ENCODE results near the gene SLC47A2. TPM values are rescaled to one million over a fixed set of nuclear protein-coding genes. Genes with fewer than 3 reads are reported as not detected.

The SLC47A2 gene
- total RNA-seq, 2 donors from 2014 or later = not detected

DNA sequence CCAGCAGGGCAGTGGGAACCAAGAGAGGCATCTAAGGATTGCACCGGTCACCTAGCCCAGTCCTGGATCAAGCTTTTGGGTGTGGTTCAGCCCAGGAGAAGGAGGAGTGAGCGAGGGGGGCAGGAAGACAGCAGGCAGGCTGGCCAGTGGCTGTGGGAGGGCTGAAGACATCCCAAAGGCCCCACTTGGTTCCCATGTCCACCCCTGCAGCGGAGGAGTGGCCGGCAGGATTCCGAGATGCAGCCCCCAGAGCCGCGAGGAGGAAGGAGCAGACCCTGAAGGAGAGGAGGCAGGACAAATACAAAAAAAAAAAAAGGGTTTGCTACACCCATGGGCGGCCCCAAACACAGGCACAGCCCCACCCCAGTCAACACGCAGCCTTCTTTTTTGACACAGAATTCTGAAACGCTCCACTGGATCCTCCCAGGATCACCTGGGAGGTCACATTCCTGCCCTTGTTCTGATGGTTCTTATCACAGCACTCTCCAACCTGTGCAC is 1.1 kb upstream of the SLC47A2 start:
- DNase-seq (ENCODE audit: low spot score) = no peak
- Histone ChIP-seq H3K27me3 (no peaks in the 10 kb centered on the region), H3K4me1 (peaks cover 0 to 10% of the 10 kb centered on the region in 2 donors), H3K9me3 (no peaks in the 10 kb centered on the region), H3K36me3 (no peaks in the 10 kb centered on the region), H3K27ac (no peak overlapping the region), H3K4me3 (no peak overlapping the region)
- no peak for TF ChIP-seq CTCF (IDR thresholded peaks at IDR 0.05)

- Histone ChIP-seq H3K9me3 (no peaks in the 10 kb centered on the region), H3K27ac (no peak overlapping the region), H3K4me3 (no peak overlapping the region), H3K4me1 (peaks cover 0 to 10% of the 10 kb centered on the region in 2 donors), H3K36me3 (no peaks in the 10 kb centered on the region), H3K27me3 (no peaks in the 10 kb centered on the region)
- no peak for DNase-seq (ENCODE audit: low spot score)
- no peak for TF ChIP-seq CTCF (IDR thresholded peaks at IDR 0.05)
These were observed 612 bp upstream of the SLC47A2 start for GRCh38 chr17:19717031-19717360.

GRCh38 chr17:19714542-19715411 is 1.6 kb downstream of the SLC47A2 start:
- no peaks in the 10 kb centered on the region for H3K27me3 ChIP-seq
- no peaks in the 10 kb centered on the region for H3K36me3 ChIP-seq
- no peak overlapping the region for H3K27ac ChIP-seq
- no peaks in the 10 kb centered on the region for H3K9me3 ChIP-seq
- H3K4me3 ChIP-seq = no peak overlapping the region
- TF ChIP-seq CTCF (IDR thresholded peaks at IDR 0.05) = no peak
- H3K4me1 ChIP-seq = no peaks in the 10 kb centered on the region
- no peak for DNase-seq (ENCODE audit: low spot score)

DNA sequence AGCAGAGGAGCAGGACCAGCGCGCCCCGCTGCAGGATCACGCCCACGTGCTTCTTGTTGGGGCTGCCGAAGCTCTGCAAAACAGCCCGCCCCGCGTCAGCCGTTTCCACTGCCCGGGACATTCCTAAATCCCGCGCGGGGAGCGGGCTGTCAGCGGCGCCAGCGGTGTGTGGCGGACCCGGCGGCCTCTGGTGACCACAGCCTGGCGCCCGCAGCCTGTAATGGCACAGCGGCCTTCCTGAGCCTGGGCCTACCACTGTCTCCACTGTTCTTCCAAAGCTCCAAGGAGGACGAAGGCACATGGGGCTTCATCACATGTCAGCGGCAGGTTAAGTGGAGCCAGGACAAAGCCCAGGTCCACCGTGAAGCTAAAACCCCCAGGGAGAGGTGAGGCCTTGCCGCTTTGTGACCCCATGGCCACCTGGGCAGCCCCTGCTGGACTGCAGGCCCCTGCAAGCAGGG is 2.5 kb downstream of the SLC47A2 start:
- H3K4me1 ChIP-seq = no peaks in the 10 kb centered on the region
- H3K36me3 ChIP-seq = no peaks in the 10 kb centered on the region
- H3K27me3 ChIP-seq = no peaks in the 10 kb centered on the region
- no peak for DNase-seq (ENCODE audit: low spot score)
- no peaks in the 10 kb centered on the region for H3K9me3 ChIP-seq
- no peak overlapping the region for H3K27ac ChIP-seq
- H3K4me3 ChIP-seq = no peak overlapping the region
- TF ChIP-seq CTCF (IDR thresholded peaks at IDR 0.05) = no peak

GRCh38 chr17:19713462-19713861 is 2.9 kb downstream of the SLC47A2 start:
- no peak overlapping the region for H3K27ac ChIP-seq
- no peaks in the 10 kb centered on the region for H3K9me3 ChIP-seq
- no peaks in the 10 kb centered on the region for H3K27me3 ChIP-seq
- H3K4me1 ChIP-seq = no peaks in the 10 kb centered on the region
- H3K36me3 ChIP-seq = no peaks in the 10 kb centered on the region
- TF ChIP-seq CTCF (IDR thresholded peaks at IDR 0.05) = no peak
- DNase-seq (ENCODE audit: low spot score) = no peak
- no peak overlapping the region for H3K4me3 ChIP-seq

Data from right atrium auricular region (tissue), 2 donors.